Nephron progenitor cell (in vitro differentiated cells): ENCODE data around the gene DLL3.
A peak's percentile ranks its signal among the peaks of the same experiment; 100 is the strongest.

Experiments
- DNase-seq: peaks from one replicate; pipeline ENCODE4 v3.0.0; 2021
- H3K27ac Mint-ChIP-seq: 2 replicates; pipeline ENCODE4 v1.8.0; 2021; ENCODE audit warnings: mild to moderate bottlenecking, moderate library complexity, mixed read lengths
- H3K27me3 Mint-ChIP-seq: 2 replicates; pipeline ENCODE4 v1.8.0; 2021; ENCODE audit warnings: mild to moderate bottlenecking, low read depth, mixed read lengths; ENCODE audit not compliant: poor library complexity
- H3K36me3 Mint-ChIP-seq: 2 replicates; pipeline ENCODE4 v1.8.0; 2021; ENCODE audit warnings: low read depth, mixed read lengths
- H3K4me1 Mint-ChIP-seq: 2 replicates; pipeline ENCODE4 v1.8.0; 2021; ENCODE audit warnings: mixed read lengths
- H3K4me3 Mint-ChIP-seq: 2 replicates; pipeline ENCODE4 v1.8.0; 2021; ENCODE audit warnings: mild to moderate bottlenecking, moderate library complexity, mixed read lengths
- H3K9me3 Mint-ChIP-seq: 2 replicates; pipeline ENCODE4 v1.8.0; 2021; ENCODE audit warnings: mild to moderate bottlenecking, moderate library complexity, mixed read lengths
- TF ChIP-seq, protein P1 (sequence below): fragments of 200-600 bp; sonication (generic); IDR thresholded peaks from 2 replicates; pipeline ENCODE4 v1.5.0; 2021; ENCODE audit warnings: antibody characterized with exemption

The DLL3 gene

GRCh38 chr19:39508629-39509028 lies 9.9 kb downstream of the DLL3 start:
- peak overlapping the region; percentile 76 for H3K4me3 Mint-ChIP-seq
- peaks cover 10% of the 10 kb centered on the region for H3K9me3 Mint-ChIP-seq
- DNase-seq, result no peak
- H3K27ac Mint-ChIP-seq, result no peak overlapping the region
- H3K4me1 Mint-ChIP-seq, result peaks cover 14% of the 10 kb centered on the region
- peaks cover 18% of the 10 kb centered on the region for H3K36me3 Mint-ChIP-seq
- TF ChIP-seq, protein P1, sequence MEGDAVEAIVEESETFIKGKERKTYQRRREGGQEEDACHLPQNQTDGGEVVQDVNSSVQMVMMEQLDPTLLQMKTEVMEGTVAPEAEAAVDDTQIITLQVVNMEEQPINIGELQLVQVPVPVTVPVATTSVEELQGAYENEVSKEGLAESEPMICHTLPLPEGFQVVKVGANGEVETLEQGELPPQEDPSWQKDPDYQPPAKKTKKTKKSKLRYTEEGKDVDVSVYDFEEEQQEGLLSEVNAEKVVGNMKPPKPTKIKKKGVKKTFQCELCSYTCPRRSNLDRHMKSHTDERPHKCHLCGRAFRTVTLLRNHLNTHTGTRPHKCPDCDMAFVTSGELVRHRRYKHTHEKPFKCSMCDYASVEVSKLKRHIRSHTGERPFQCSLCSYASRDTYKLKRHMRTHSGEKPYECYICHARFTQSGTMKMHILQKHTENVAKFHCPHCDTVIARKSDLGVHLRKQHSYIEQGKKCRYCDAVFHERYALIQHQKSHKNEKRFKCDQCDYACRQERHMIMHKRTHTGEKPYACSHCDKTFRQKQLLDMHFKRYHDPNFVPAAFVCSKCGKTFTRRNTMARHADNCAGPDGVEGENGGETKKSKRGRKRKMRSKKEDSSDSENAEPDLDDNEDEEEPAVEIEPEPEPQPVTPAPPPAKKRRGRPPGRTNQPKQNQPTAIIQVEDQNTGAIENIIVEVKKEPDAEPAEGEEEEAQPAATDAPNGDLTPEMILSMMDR, result no peak
- peaks cover 23% of the 10 kb centered on the region for H3K27me3 Mint-ChIP-seq

GRCh38 chr19:39509233-39509632 lies 10.5 kb downstream of the DLL3 start:
- Mint-ChIP-seq H3K4me1 (peaks cover 12% of the 10 kb centered on the region), H3K9me3 (peaks cover 10% of the 10 kb centered on the region), H3K4me3 (no peak overlapping the region), H3K27me3 (peaks cover 23% of the 10 kb centered on the region), H3K36me3 (peaks cover 16% of the 10 kb centered on the region), H3K27ac (no peak overlapping the region)
- TF ChIP-seq, protein P1, result no peak
- no peak for DNase-seq

- Mint-ChIP-seq H3K4me1 (peaks cover 28% of the 10 kb centered on the region), H3K27me3 (peaks cover 29% of the 10 kb centered on the region), H3K36me3 (peaks cover 5% of the 10 kb centered on the region), H3K9me3 (no peaks in the 10 kb centered on the region), H3K4me3 (no peak overlapping the region), H3K27ac (no peak overlapping the region)
- TF ChIP-seq, protein P1, result no peak
- DNase-seq, result no peak
These were observed 14.2 kb downstream of the DLL3 start for GRCh38 chr19:39512988-39513387.

GRCh38 chr19:39514840-39515550 lies 16.2 kb downstream of the DLL3 start, which contains the start of gene SELENOV:
Gene SELENOV, plus strand, starts transcription at chr19:39515139. Its CDS starts 74 bp downstream, at chr19:39515213.
- peak; percentile 72 for DNase-seq
- H3K9me3 Mint-ChIP-seq, result no peaks in the 10 kb centered on the region
- peak within 1 kb of the TSS; percentile 48 for H3K27ac Mint-ChIP-seq
- H3K36me3 Mint-ChIP-seq, result peaks cover 5% of the 10 kb centered on the region
- TF ChIP-seq, protein P1, result peak; percentile 34
- H3K4me1 Mint-ChIP-seq, result peaks cover 42% of the 10 kb centered on the region
- H3K4me3 Mint-ChIP-seq, result peak within 1 kb of the TSS; percentile 86
- H3K27me3 Mint-ChIP-seq, result peaks cover 27% of the 10 kb centered on the region

GRCh38 chr19:39515551-39516191 lies 16.9 kb downstream of the DLL3 start:
- Mint-ChIP-seq H3K9me3 (no peaks in the 10 kb centered on the region), H3K27me3 (peaks cover 27% of the 10 kb centered on the region), H3K4me3 (peak overlapping the region; percentile 86), H3K27ac (peak overlapping the region; percentile 48), H3K36me3 (peaks cover 5% of the 10 kb centered on the region), H3K4me1 (peaks cover 49% of the 10 kb centered on the region)
- DNase-seq, result peak; percentile 54
- TF ChIP-seq, protein P1, result no peak
